SK-N-SH (cell line): ENCODE data around the gene CRYZL1. TPM values are rescaled to one million over a fixed set of nuclear protein-coding genes. Genes with fewer than 3 reads are reported as not detected.
A peak's percentile ranks its signal among the peaks of the same experiment; 100 is the strongest.

Experiments used
- CTCF ChIA-PET: fragments of 300-600, 350-600 bp; formaldehyde crosslinking; extraction: SDS; loops from one replicate; lab custom pipeline; 2021; lab: Yijun Ruan, JAX
- POLR2A ChIA-PET: fragments of 350-600 bp; sonication (Branson Sonifier 250); formaldehyde crosslinking; extraction: SDS; loops from one replicate; lab custom pipeline; 2020; ENCODE audit warnings: antibody characterized with exemption, inconsistent platforms; lab: Yijun Ruan, JAX
- DNase-seq: peaks from one replicate; pipeline ENCODE4 v3.0.0; 2012
- H2AFZ ChIP-seq: fragments of 200-600 bp; sonication (generic); 2 replicates; pipeline ENCODE4 v1.8.1; 2016; ENCODE audit warnings: antibody characterized with exemption, mild to moderate bottlenecking, low read depth
- H3F3A ChIP-seq: fragments of 200-600 bp; sonication (generic); replicated peaks from 2 replicates; pipeline ENCODE3; 2016; ENCODE audit warnings: antibody characterized with exemption, mild to moderate bottlenecking; ENCODE audit not compliant: insufficient read depth
- H3K27ac ChIP-seq, 2 experiments: fragments of 200-500 bp in 1 of 2; fragments of 200-600 bp in 1 of 2; sonication (Bioruptor generic) in 1 of 2; sonication (generic), shearing (Covaris generic) in 1 of 2; 2 replicates each; pipeline versions ENCODE4 v1.5.1 to v1.6.1; 2014 to 2016; ENCODE audit warnings: low read depth in 2 of 2, inconsistent platforms in 1 of 2, low read length in 1 of 2, mild to moderate bottlenecking in 1 of 2, mixed read lengths in 1 of 2
- H3K27me3 ChIP-seq: fragments of 200-600 bp; sonication (generic), shearing (Covaris generic); 2 replicates; pipeline ENCODE4 v1.6.1; 2016; ENCODE audit warnings: mixed run types; ENCODE audit not compliant: insufficient read depth
- H3K36me3 ChIP-seq, 2 experiments: fragments of 200-500 bp in 1 of 2; fragments of 200-600 bp in 1 of 2; sonication (Bioruptor generic) in 1 of 2; sonication (generic) in 1 of 2; replicated peaks in 1 of 2; 2 replicates each; pipeline versions ENCODE3 to v1.5.1; 2014 to 2016; ENCODE audit warnings: low read length in 1 of 2, mild to moderate bottlenecking in 1 of 2; ENCODE audit not compliant: insufficient read depth in 2 of 2, control insufficient read depth in 1 of 2
- H3K4me1 ChIP-seq, 2 experiments: fragments of 200-500 bp in 1 of 2; fragments of 200-600 bp in 1 of 2; sonication (Bioruptor generic) in 1 of 2; sonication (generic), shearing (Covaris generic) in 1 of 2; 2 replicates each; pipeline versions ENCODE4 v1.5.1 to v1.6.1; 2014 to 2016; ENCODE audit warnings: low read depth in 1 of 2, low read length in 1 of 2, mixed run types in 1 of 2; ENCODE audit not compliant: insufficient read depth in 2 of 2, control insufficient read depth in 1 of 2
- H3K4me2 ChIP-seq: fragments of 200-600 bp; sonication (generic), shearing (Covaris generic); 2 replicates; pipeline ENCODE4 v1.6.1; 2017; ENCODE audit warnings: mixed run types
- H3K4me3 ChIP-seq, 2 experiments: fragments of 200-500 bp in 1 of 2; fragments of 200-600 bp in 1 of 2; sonication (Bioruptor generic) in 1 of 2; sonication (generic), shearing (Covaris generic) in 1 of 2; 2 replicates each; pipeline versions ENCODE4 v1.5.1 to v1.8.1; 2014 to 2016; ENCODE audit warnings: low read depth in 2 of 2, inconsistent platforms in 1 of 2, low read length in 1 of 2, mild to moderate bottlenecking in 1 of 2, mixed read lengths in 1 of 2, moderate library complexity in 1 of 2
- H3K79me2 ChIP-seq: fragments of 200-600 bp; sonication (generic); 2 replicates; pipeline ENCODE4 v1.8.1; 2017; ENCODE audit warnings: mild to moderate bottlenecking; ENCODE audit not compliant: insufficient read depth
- H3K9ac ChIP-seq: fragments of 200-600 bp; sonication (generic); 2 replicates; pipeline ENCODE4 v1.6.1; 2017; ENCODE audit warnings: mixed run types
- H3K9me2 ChIP-seq: fragments of 200-600 bp; sonication (generic); 2 replicates; pipeline ENCODE4 v1.6.1; 2017; ENCODE audit warnings: mixed run types
- H3K9me3 ChIP-seq: fragments of 200-600 bp; sonication (generic); 2 replicates; pipeline ENCODE4 v1.6.1; 2017; ENCODE audit warnings: mixed run types, mild to moderate bottlenecking, moderate library complexity
- H4K20me1 ChIP-seq: fragments of 200-600 bp; sonication (generic); 2 replicates; pipeline ENCODE4 v1.6.1; 2017; ENCODE audit warnings: mild to moderate bottlenecking, mixed run types; ENCODE audit not compliant: insufficient read depth
- CHD2 ChIP-seq: fragments of 150-350 bp; IDR thresholded peaks from 2 replicates; pipeline ENCODE4 v1.6.1; 2018; ENCODE audit warnings: low read length; ENCODE audit not compliant: partially characterized antibody
- ELF1 ChIP-seq: IDR thresholded peaks from 2 replicates; pipeline ENCODE4 v1.4.0; 2012
- EP300 ChIP-seq, 2 experiments: IDR thresholded peaks; 2 replicates each; pipeline versions ENCODE4 v1.4.0 to v1.6.1; 2012; ENCODE audit warnings: borderline replicate concordance in 1 of 2, low read depth in 1 of 2, low read length in 1 of 2
- EZH2phosphoT487 ChIP-seq: fragments of 200-600 bp; sonication (generic); IDR thresholded peaks from 2 replicates; pipeline ENCODE4 v1.6.1; 2017; ENCODE audit warnings: low read depth, mixed run types, mild to moderate bottlenecking, antibody characterized with exemption, moderate library complexity, borderline replicate concordance
- FOSL2 ChIP-seq: IDR thresholded peaks from 2 replicates; pipeline ENCODE4 v1.4.0; 2012; ENCODE audit warnings: low read depth, mild to moderate bottlenecking, moderate library complexity, borderline replicate concordance
- FOXJ3 ChIP-seq: sonication (generic); formaldehyde crosslinking; IDR thresholded peaks from 2 replicates; pipeline ENCODE4 v1.5.1; 2020; ENCODE audit warnings: mild to moderate bottlenecking, missing genetic modification reagents
- FOXM1 ChIP-seq: IDR thresholded peaks from 2 replicates; pipeline ENCODE4 v1.4.0; 2012; ENCODE audit warnings: low read depth, mild to moderate bottlenecking
- GABPA ChIP-seq: IDR thresholded peaks from 2 replicates; pipeline ENCODE4 v1.4.0; 2012; ENCODE audit warnings: low read depth, mild to moderate bottlenecking
- GATA2 ChIP-seq: sonication (generic); formaldehyde crosslinking; IDR thresholded peaks from 2 replicates; pipeline ENCODE4 v1.5.0; 2020; ENCODE audit warnings: mild to moderate bottlenecking, missing genetic modification reagents
- IRF3 ChIP-seq: fragments of 150-350 bp; IDR thresholded peaks from 2 replicates; pipeline ENCODE4 v1.6.1; 2016; ENCODE audit warnings: mild to moderate bottlenecking, low read depth, low read length
- JUND ChIP-seq: IDR thresholded peaks from 2 replicates; pipeline ENCODE4 v1.4.0; 2012
- MAX ChIP-seq: IDR thresholded peaks from 2 replicates; pipeline ENCODE4 v1.4.0; 2012; ENCODE audit warnings: low read depth
- MXI1 ChIP-seq: IDR thresholded peaks from 2 replicates; pipeline ENCODE4 v1.6.1; 2012; ENCODE audit warnings: mild to moderate bottlenecking, low read depth, low read length, improper control_type of control experiment
- NRF1 ChIP-seq: IDR thresholded peaks from 2 replicates; pipeline ENCODE4 v1.6.1; 2012; ENCODE audit warnings: low read depth, mild to moderate bottlenecking, low read length
- PBX3 ChIP-seq: IDR thresholded peaks from 2 replicates; pipeline ENCODE4; 2012
- RAD21 ChIP-seq: IDR thresholded peaks from 2 replicates; pipeline ENCODE4 v1.6.1; 2012; ENCODE audit warnings: mild to moderate bottlenecking, low read length
- REST ChIP-seq: IDR thresholded peaks from 2 replicates; pipeline ENCODE4 v1.6.1; 2012; ENCODE audit warnings: mild to moderate bottlenecking, low read depth, low read length, moderate library complexity
- RXRA ChIP-seq: IDR thresholded peaks from 2 replicates; pipeline ENCODE4 v1.4.0; 2012; ENCODE audit warnings: low read depth, mild to moderate bottlenecking, borderline replicate concordance
- SIN3A ChIP-seq: IDR thresholded peaks from 2 replicates; pipeline ENCODE4 v1.6.1; 2012; ENCODE audit warnings: low read depth, mild to moderate bottlenecking, low read length, moderate library complexity, borderline replicate concordance
- SMC3 ChIP-seq: IDR thresholded peaks from 2 replicates; pipeline ENCODE4 v1.6.1; 2012; ENCODE audit warnings: low read depth, low read length, improper control_type of control experiment
- TCF12 ChIP-seq: IDR thresholded peaks from 2 replicates; pipeline ENCODE4 v1.4.0; 2012
- USF2 ChIP-seq: fragments of 150-350 bp; IDR thresholded peaks from 2 replicates; pipeline ENCODE4 v1.6.1; 2017; ENCODE audit warnings: antibody characterized with exemption, low read length, low read depth, borderline replicate concordance
- YY1 ChIP-seq: IDR thresholded peaks from 2 replicates; pipeline ENCODE4 v1.4.0; 2012; ENCODE audit warnings: low read depth, mild to moderate bottlenecking
- WGBS: methylation state at CpG from one replicate; pipeline ENCODE4 v1.1.6; 2017; ENCODE audit warnings: low lambda C conversion rate; 5-methylcytosine and 5-hydroxymethylcytosine counted together
- polyA plus RNA-seq, 3 experiments: library from polyadenylated mRNA; depleted of rRNA; stranded (reverse); fragments of >200 nt; gene quantifications; 2 replicates each; pipeline ENCODE4 v1.2.3, GENCODE V29; 2012

The CRYZL1 gene
- polyA plus RNA-seq, 1 of the 3 experiments (the other 2 are of a cell fraction): 26.3 TPM

- no peak for TF ChIP-seq EZH2phosphoT487
- TF ChIP-seq USF2: no peak
- TF ChIP-seq MAX: no peak
- no peak for TF ChIP-seq EP300 (IDR thresholded peaks at IDR 0.05; ENCODE audit: borderline replicate concordance in 1 of 2, low read depth in 1 of 2, low read length in 1 of 2)
- TF ChIP-seq ELF1: no peak
- no peak for TF ChIP-seq MXI1
- TF ChIP-seq FOSL2: no peak
Measured at GRCh38 chr21:33540711-33541104, 100.8 kb downstream of the CRYZL1 start (continued).

GRCh38 chr21:33539616-33540015, 101.9 kb downstream of the CRYZL1 start:
- CTCF ChIA-PET: no interaction called here
- DNase-seq: no peak
- Histone ChIP-seq H3K27me3 (no peaks in the 10 kb centered on the region), H2AFZ (no peak overlapping the region), H3K4me1 (peaks cover 0 to 2% of the 10 kb centered on the region in 2 experiments; a peak in 1 of 4 replicates), H3F3A (peaks cover 30% of the 10 kb centered on the region), H3K36me3 (peaks cover 41 to 42% of the 10 kb centered on the region in 2 experiments), H3K9me3 (no peaks in the 10 kb centered on the region), H3K9me2 (no peaks in the 10 kb centered on the region), H4K20me1 (peaks cover 13% of the 10 kb centered on the region), H3K27ac (peak overlapping the region in 1 of 2 experiments; percentile 99; a peak in 2 of 4 replicates), H3K9ac (no peak overlapping the region), H3K4me2 (no peak overlapping the region), H3K79me2 (peaks cover 79% of the 10 kb centered on the region), H3K4me3 (no peak overlapping the region)
- TF ChIP-seq GABPA (no peak), FOXM1 (no peak), CHD2 (no peak), SMC3 (no peak), PBX3 (no peak), RXRA (no peak), REST (no peak), IRF3 (no peak), RAD21 (no peak), SIN3A (no peak), TCF12 (no peak), JUND (no peak), FOXJ3 (CRISPR knock-in tag) (no peak), GATA2 (CRISPR knock-in tag) (no peak), NRF1 (no peak), YY1 (no peak)
- WGBS: 74% methylated on average over 4 of the region's 4 CpGs
- POLR2A ChIA-PET: no interaction called here
